Bronchus fibroblast of lung (primary cell): ENCODE results near the gene PPRC1. TPM values are rescaled to one million over a fixed set of nuclear protein-coding genes. Genes with fewer than 3 reads are reported as not detected.

Source experiments
- total RNA-seq: library from RNA; depleted of rRNA; stranded (reverse); fragments of >200 nt; gene quantifications from 2 replicates; pipeline ENCODE4 v1.2.3, GENCODE V29; 2015

The PPRC1 gene
- 20.5 and 24.2 TPM in 2 replicates for total RNA-seq

GRCh38 chr10:102132563-102133372, at the start of gene PPRC1:
TSS of gene PPRC1 (plus strand) at chr10:102133040. CDS start at chr10:102133069, 29 bp downstream.

GRCh38 chr10:102120142-102120990, 12.5 kb upstream of the PPRC1 start, which contains the start of gene LDB1:
TSS of gene LDB1 (minus strand) at chr10:102120368. CDS start at chr10:102120110, 258 bp downstream.

GRCh38 chr10:102151774-102152544, 19.1 kb downstream of the PPRC1 start, which contains the start of gene NOLC1:
TSS of gene NOLC1 (plus strand) at chr10:102152389. CDS start at chr10:102152411, 22 bp downstream.

Other genes starting within 250 kb of the PPRC1 start
- gene ARMH3, start 76.9 kb upstream of the PPRC1 start, total RNA-seq: 5.9 and 7.9 TPM in 2 replicates
- 24.2 and 27.4 TPM in 2 replicates for gene HPS6, start 67.7 kb upstream of the PPRC1 start, total RNA-seq
- 29.6 and 34.3 TPM in 2 replicates for gene LDB1, start 12.7 kb upstream of the PPRC1 start, total RNA-seq
- 57.7 and 67.1 TPM in 2 replicates for gene NOLC1, start 19.3 kb downstream of the PPRC1 start, total RNA-seq
- gene ELOVL3, start 93.3 kb downstream of the PPRC1 start, total RNA-seq: 0.15 and 0.17 TPM in 2 replicates
- not detected in 2 replicates for gene PITX3, start 108.5 kb downstream of the PPRC1 start, total RNA-seq
- gene GBF1, start 112.5 kb downstream of the PPRC1 start, total RNA-seq: 40.1 and 40.2 TPM in 2 replicates